ENCODE data around the gene ATF3. TPM values are rescaled to one million over a fixed set of nuclear protein-coding genes. Genes with fewer than 3 reads are reported as not detected.

ATF3 gene
- total and polyA plus RNA-seq, 2 of the 4 experiments (the other 2 are of a cell fraction): 9.9 to 12.3 TPM

GRCh38 chr1:212644866-212645545, 36.4 kb downstream of the ATF3 start:
- TF ChIP-seq NFE2L2 (IDR thresholded peaks at IDR 0.05; ENCODE audit: low read depth, low read length): no peak
- no peak for TF ChIP-seq MAZ (IDR thresholded peaks at IDR 0.05; ENCODE audit: borderline replicate concordance, low read depth, low read length)
- TF ChIP-seq MAFK (IDR thresholded peaks at IDR 0.05; ENCODE audit: low read depth, low read length): no peak
- TF ChIP-seq ELK1 (IDR thresholded peaks at IDR 0.05; ENCODE audit: borderline replicate concordance, low read depth, low read length): no peak
- TF ChIP-seq CHD1 (IDR thresholded peaks at IDR 0.05; ENCODE audit: low read depth, low read length): no peak
- no peak for TF ChIP-seq CEBPB (IDR thresholded peaks at IDR 0.05; ENCODE audit: low read depth, low read length)
- TF ChIP-seq BHLHE40 (IDR thresholded peaks at IDR 0.05; ENCODE audit: low read depth, low read length): no peak
- TF ChIP-seq RFX5 (IDR thresholded peaks at IDR 0.05; ENCODE audit: low read depth, low read length): no peak
- TF ChIP-seq MXI1 (IDR thresholded peaks at IDR 0.05; ENCODE audit: borderline replicate concordance, low read depth, low read length): no peak
- no peak for TF ChIP-seq POLR2A (IDR thresholded peaks at IDR 0.05; ENCODE audit: low read depth, low read length)
- TF ChIP-seq RCOR1 (IDR thresholded peaks at IDR 0.05; ENCODE audit: insufficient replicate concordance, low read length): no peak
- TF ChIP-seq, protein P1, sequence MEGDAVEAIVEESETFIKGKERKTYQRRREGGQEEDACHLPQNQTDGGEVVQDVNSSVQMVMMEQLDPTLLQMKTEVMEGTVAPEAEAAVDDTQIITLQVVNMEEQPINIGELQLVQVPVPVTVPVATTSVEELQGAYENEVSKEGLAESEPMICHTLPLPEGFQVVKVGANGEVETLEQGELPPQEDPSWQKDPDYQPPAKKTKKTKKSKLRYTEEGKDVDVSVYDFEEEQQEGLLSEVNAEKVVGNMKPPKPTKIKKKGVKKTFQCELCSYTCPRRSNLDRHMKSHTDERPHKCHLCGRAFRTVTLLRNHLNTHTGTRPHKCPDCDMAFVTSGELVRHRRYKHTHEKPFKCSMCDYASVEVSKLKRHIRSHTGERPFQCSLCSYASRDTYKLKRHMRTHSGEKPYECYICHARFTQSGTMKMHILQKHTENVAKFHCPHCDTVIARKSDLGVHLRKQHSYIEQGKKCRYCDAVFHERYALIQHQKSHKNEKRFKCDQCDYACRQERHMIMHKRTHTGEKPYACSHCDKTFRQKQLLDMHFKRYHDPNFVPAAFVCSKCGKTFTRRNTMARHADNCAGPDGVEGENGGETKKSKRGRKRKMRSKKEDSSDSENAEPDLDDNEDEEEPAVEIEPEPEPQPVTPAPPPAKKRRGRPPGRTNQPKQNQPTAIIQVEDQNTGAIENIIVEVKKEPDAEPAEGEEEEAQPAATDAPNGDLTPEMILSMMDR (conservative IDR thresholded peaks at IDR 0.05; ENCODE audit: low read depth, low read length): no peak
- TF ChIP-seq FOS (IDR thresholded peaks at IDR 0.05; ENCODE audit: low read depth, low read length): no peak
- H3K27ac ChIP-seq (ENCODE audit: insufficient read depth, low read length): no peak overlapping the region
- DNase-seq: no peak
- CTCF ChIA-PET: interaction anchor here (1.0 kb wide), 1 partner anchor 20 kb away, joined by 3 read pairs; no protein-coding TSS in a partner anchor
- H2BK20ac ChIP-seq (ENCODE audit: low read depth, low read length): peak overlapping the region; percentile 79
- dilution Hi-C loops (cut with HindIII; ENCODE audit: low sequenced_read_pairs, unreplicated experiment) (no loop called here), in situ Hi-C loops (cut with MboI; ENCODE audit: low sequenced_read_pairs) (no loop called here), intact Hi-C loops (cut with micrococcal nuclease) (loop anchor here (5.0 kb wide), 1 partner anchor 33 kb away; no protein-coding TSS in a partner anchor)
- no peaks in the 10 kb centered on the region for H4K20me1 ChIP-seq (ENCODE audit: insufficient read depth, low read length)
- H3K9me1 ChIP-seq (ENCODE audit: insufficient read depth, low read length): peaks cover 11% of the 10 kb centered on the region; the same call in 1 of the 2 replicates
- ATAC-seq (ENCODE audit: low read depth): no peak
- H3K9me3 ChIP-seq (ENCODE audit: control insufficient read depth, insufficient read depth, low read length): no peaks in the 10 kb centered on the region
- peak overlapping the region; percentile 55; the same call in 1 of the 2 replicates for H2BK120ac ChIP-seq (ENCODE audit: low read depth, low read length)
- peak overlapping the region; percentile 85; the same call in 2 of the 3 replicates for H2BK15ac ChIP-seq (ENCODE audit: low read depth, low read length)
- no peak overlapping the region for H2AFZ ChIP-seq (replicated peaks; ENCODE audit: low read length, poor library complexity)
- no peak overlapping the region for H3K4me3 ChIP-seq (ENCODE audit: insufficient read depth, low read depth, low read length)
- H3K36me3 ChIP-seq (ENCODE audit: control insufficient read depth, insufficient read depth, low read length): no peaks in the 10 kb centered on the region
- peak overlapping the region; percentile 65 for H3K14ac ChIP-seq (replicated peaks; ENCODE audit: low read depth, low read length)
- no peak overlapping the region for H3K56ac ChIP-seq (ENCODE audit: extremely low read depth, insufficient read depth, low read length)
- H3K4me2 ChIP-seq (ENCODE audit: low read depth, low read length): no peak overlapping the region
- H4K5ac ChIP-seq (ENCODE audit: low read depth, low read length): peak overlapping the region; percentile 19; the same call in 1 of the 2 replicates
- H3K4ac ChIP-seq (ENCODE audit: low read depth, low read length): peak overlapping the region; percentile 55; the same call in 1 of the 2 replicates
- no peak overlapping the region for H3K9ac ChIP-seq (ENCODE audit: low read depth, low read length)
- peak overlapping the region; percentile 18; the same call in 1 of the 2 replicates for H3K18ac ChIP-seq (ENCODE audit: low read depth, low read length)
- POLR2A ChIA-PET (ENCODE audit: unreplicated experiment): no interaction called here
- H2BK5ac ChIP-seq (ENCODE audit: low read depth, low read length, poor library complexity, severe bottlenecking): no peak overlapping the region
- peak overlapping the region; percentile 47; the same call in 1 of the 2 replicates for H2AK5ac ChIP-seq (ENCODE audit: low read depth, low read length)
- peak overlapping the region; percentile 37 for H2AK9ac ChIP-seq (replicated peaks; ENCODE audit: low read depth, low read length, poor library complexity)
- H3K27me3 ChIP-seq (ENCODE audit: control insufficient read depth, insufficient read depth, low read length): no peaks in the 10 kb centered on the region
- H4K91ac ChIP-seq (ENCODE audit: insufficient read depth, low read depth, low read length): peak overlapping the region; percentile 48
- no TSS peak for BruUV-seq (replicated peaks)
- peak overlapping the region in 1 of 2 experiments; percentile 17; a peak in 1 of 4 replicates for H4K8ac ChIP-seq (ENCODE audit: low read depth in 2 of 2, low read length in 2 of 2)
- peak overlapping the region; percentile 56; the same call in 1 of the 2 replicates for H3K23ac ChIP-seq (ENCODE audit: low read depth, low read length)
- 89% methylated on average over 4 of the region's 6 CpGs; no CpG with 5 or more reads in 1 of the 2 experiments for WGBS, 2 experiments (ENCODE audit: extremely low coverage in 2 of 2, insufficient read length in 1 of 2)
- no peaks in the 10 kb centered on the region for H3K79me1 ChIP-seq (ENCODE audit: low read depth in 1 of 2, low read length in 2 of 2)
- H3K4me1 ChIP-seq (ENCODE audit: control insufficient read depth, insufficient read depth, low read length): peaks cover 11% of the 10 kb centered on the region
